Body of pancreas (tissue), 4 donors: ENCODE measurements around the gene CD84. TPM values are rescaled to one million over a fixed set of nuclear protein-coding genes. Genes with fewer than 3 reads are reported as not detected.
A peak's percentile ranks its signal among the peaks of the same experiment; 100 is the strongest.

Source experiments
- ATAC-seq: fragments of 150-250 bp; one replicate; pipeline ENCODE4 v1.9.1; 2016
- DNase-seq, 4 donors: peaks; one replicate each; pipeline ENCODE4 v3.0.0-alpha.2; 2019
- H3K27ac ChIP-seq, 4 donors: fragments of 200-600 bp; sonication (generic); 1 replicate in 3 of 4; 2 replicates in 1 of 4; pipeline versions ENCODE4 v1.5.1 to v1.6.1; 2016 to 2019; ENCODE audit warnings: mild to moderate bottlenecking in 1 of 4, mixed read lengths in 1 of 4, moderate library complexity in 1 of 4
- H3K27me3 ChIP-seq, 2 donors: fragments of 200-600 bp; sonication (generic); one replicate each; pipeline ENCODE4 v1.6.0; 2016; ENCODE audit warnings: mild to moderate bottlenecking in 1 of 2
- H3K36me3 ChIP-seq, 2 donors: fragments of 200-600 bp; sonication (generic); replicated peaks in 1 of 2; 2 replicates each; pipeline ENCODE4 v1.5.1; 2016; ENCODE audit warnings: low read depth in 2 of 2; ENCODE audit not compliant: insufficient read depth in 1 of 2
- H3K4me1 ChIP-seq: fragments of 200-600 bp; sonication (generic); one replicate; pipeline ENCODE4 v1.6.0; 2016
- H3K4me3 ChIP-seq, 2 donors: fragments of 200-600 bp; sonication (generic); 1 replicate in 1 of 2; 2 replicates in 1 of 2; pipeline ENCODE4 v1.5.1; 2016 to 2019
- H3K9me3 ChIP-seq, 3 donors: fragments of 200-600 bp; sonication (generic); 1 replicate in 2 of 3; 2 replicates in 1 of 3; pipeline ENCODE4 v1.5.1; 2016
- CTCF ChIP-seq, 7 experiments: fragments of 450-650 bp in 4 of 7; fragments of 200-600 bp in 3 of 7; sonication (generic) in 3 of 7; IDR thresholded peaks; one replicate each; pipeline ENCODE4 v1.5.1; 2016 to 2019; ENCODE audit warnings: antibody characterized with exemption in 7 of 7
- POLR2A ChIP-seq, 3 donors: fragments of 450-650 bp; IDR thresholded peaks; one replicate each; pipeline ENCODE4 v1.6.1; 2016; ENCODE audit warnings: antibody characterized with exemption in 3 of 3, mild to moderate bottlenecking in 2 of 3
- WGBS, 2 donors: methylation state at CpG; one replicate each; pipeline ENCODE4 v1.1.5; 2017; 5-methylcytosine and 5-hydroxymethylcytosine counted together
- intact Hi-C: fragments of 100-400 bp; cut with DNase I; formaldehyde crosslinking; loops from one replicate; pipeline ENCODE4 v1.15.1; 2023
- total RNA-seq, 2 donors: library from RNA; depleted of rRNA; stranded (reverse); fragments of >200 nt; gene quantifications; one replicate each; pipeline ENCODE4 v1.1.0, GENCODE V29; 2016

The CD84 gene
- total RNA-seq, 2 donors from 2014 or later: 3.0 to 7.0 TPM

GRCh38 chr1:160618763-160619274 is 39.5 kb upstream of the CD84 start:
- TF ChIP-seq CTCF (IDR thresholded peaks at IDR 0.05): peak in 5 of 7 experiments; percentile 14 to 37 (median 28)
- TF ChIP-seq POLR2A (IDR thresholded peaks at IDR 0.05): no peak
- intact Hi-C loops: no loop called here
- no peak for ATAC-seq

GRCh38 chr1:160618327-160618726 is 39.0 kb upstream of the CD84 start:
- Histone ChIP-seq H3K27me3 (no peaks in the 10 kb centered on the region), H3K4me1 (no peaks in the 10 kb centered on the region), H3K9me3 (no peaks in the 10 kb centered on the region), H3K4me3 (no peak overlapping the region), H3K36me3 (no peaks in the 10 kb centered on the region), H3K27ac (no peak overlapping the region)
- ATAC-seq: no peak
- 30 to 50% methylated on average over 1 of the region's 1 CpG for WGBS, 2 donors
- intact Hi-C loops: no loop called here
- no peak for TF ChIP-seq CTCF (IDR thresholded peaks at IDR 0.05)
- TF ChIP-seq POLR2A (IDR thresholded peaks at IDR 0.05): no peak
- DNase-seq: no peak

More at GRCh38 chr1:160618763-160619274, 39.5 kb upstream of the CD84 start:
- Histone ChIP-seq H3K27ac (no peak overlapping the region), H3K4me1 (no peaks in the 10 kb centered on the region), H3K27me3 (no peaks in the 10 kb centered on the region), H3K9me3 (no peaks in the 10 kb centered on the region), H3K36me3 (no peaks in the 10 kb centered on the region), H3K4me3 (no peak overlapping the region)
- WGBS, 2 donors: 85 to 89% methylated on average over 3 of the region's 3 CpGs
- no peak for DNase-seq

GRCh38 chr1:160615660-160616059 is 36.4 kb upstream of the CD84 start:
- Histone ChIP-seq H3K4me3 (no peak overlapping the region), H3K9me3 (no peaks in the 10 kb centered on the region), H3K36me3 (no peaks in the 10 kb centered on the region), H3K27ac (no peak overlapping the region), H3K27me3 (no peaks in the 10 kb centered on the region), H3K4me1 (no peaks in the 10 kb centered on the region)
- WGBS, 2 donors: 56 to 69% methylated on average over 2 of the region's 2 CpGs
- intact Hi-C loops: no loop called here
- no peak for ATAC-seq
- no peak for DNase-seq
- TF ChIP-seq CTCF (IDR thresholded peaks at IDR 0.05): no peak
- no peak for TF ChIP-seq POLR2A (IDR thresholded peaks at IDR 0.05)

- TF ChIP-seq POLR2A (IDR thresholded peaks at IDR 0.05) (no peak), CTCF (IDR thresholded peaks at IDR 0.05) (no peak)
- intact Hi-C loops: no loop called here
- 78 to 84% methylated on average over 5 of the region's 5 CpGs for WGBS, 2 donors
These were observed 35.1 kb upstream of the CD84 start for GRCh38 chr1:160614410-160614809.

GRCh38 chr1:160612613-160613218 is 33.4 kb upstream of the CD84 start:
- intact Hi-C loops: no loop called here
- Histone ChIP-seq H3K4me3 (no peak overlapping the region), H3K36me3 (no peaks in the 10 kb centered on the region), H3K27ac (no peak overlapping the region), H3K4me1 (no peaks in the 10 kb centered on the region), H3K27me3 (no peaks in the 10 kb centered on the region), H3K9me3 (no peaks in the 10 kb centered on the region)
- TF ChIP-seq POLR2A (IDR thresholded peaks at IDR 0.05): no peak
- TF ChIP-seq CTCF (IDR thresholded peaks at IDR 0.05): no peak
- ATAC-seq (no peak), DNase-seq (no peak)
- 77 to 82% methylated on average over 6 of the region's 6 CpGs for WGBS, 2 donors

More at GRCh38 chr1:160614410-160614809, 35.1 kb upstream of the CD84 start:
- no peaks in the 10 kb centered on the region for H3K9me3 ChIP-seq
- H3K27me3 ChIP-seq: no peaks in the 10 kb centered on the region
- H3K36me3 ChIP-seq: no peaks in the 10 kb centered on the region
- no peak overlapping the region for H3K4me3 ChIP-seq
- no peak overlapping the region for H3K27ac ChIP-seq
- no peak for ATAC-seq
- no peaks in the 10 kb centered on the region for H3K4me1 ChIP-seq
- no peak for DNase-seq
